ENCODE data around the gene NUDT19. TPM values are rescaled to one million over a fixed set of nuclear protein-coding genes. Genes with fewer than 3 reads are reported as not detected.
A peak's percentile ranks its signal among the peaks of the same experiment; 100 is the strongest.

The NUDT19 gene
- total RNA-seq, 1 donor from 2014 or later: 13.2 TPM

DNA sequence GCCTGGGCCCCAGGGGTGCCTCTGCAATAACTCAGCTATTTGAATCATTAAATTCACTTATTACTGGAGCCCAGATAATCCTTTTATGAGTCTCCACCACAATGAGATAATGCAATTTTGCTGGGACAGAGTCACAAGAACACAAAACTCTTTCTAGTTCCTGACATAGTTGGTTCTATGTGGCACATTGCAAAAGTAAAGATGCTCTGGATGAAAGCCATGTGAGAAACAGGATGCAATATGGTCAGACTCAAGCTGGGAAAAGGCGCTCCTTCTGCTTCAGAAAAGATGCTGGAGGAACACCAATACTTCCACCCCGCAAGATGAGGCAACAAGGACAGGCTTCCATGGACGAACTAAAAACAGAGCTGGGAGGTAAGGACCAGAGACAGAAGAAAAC is 22.3 kb upstream of the NUDT19 start:
- TF ChIP-seq, protein P1, sequence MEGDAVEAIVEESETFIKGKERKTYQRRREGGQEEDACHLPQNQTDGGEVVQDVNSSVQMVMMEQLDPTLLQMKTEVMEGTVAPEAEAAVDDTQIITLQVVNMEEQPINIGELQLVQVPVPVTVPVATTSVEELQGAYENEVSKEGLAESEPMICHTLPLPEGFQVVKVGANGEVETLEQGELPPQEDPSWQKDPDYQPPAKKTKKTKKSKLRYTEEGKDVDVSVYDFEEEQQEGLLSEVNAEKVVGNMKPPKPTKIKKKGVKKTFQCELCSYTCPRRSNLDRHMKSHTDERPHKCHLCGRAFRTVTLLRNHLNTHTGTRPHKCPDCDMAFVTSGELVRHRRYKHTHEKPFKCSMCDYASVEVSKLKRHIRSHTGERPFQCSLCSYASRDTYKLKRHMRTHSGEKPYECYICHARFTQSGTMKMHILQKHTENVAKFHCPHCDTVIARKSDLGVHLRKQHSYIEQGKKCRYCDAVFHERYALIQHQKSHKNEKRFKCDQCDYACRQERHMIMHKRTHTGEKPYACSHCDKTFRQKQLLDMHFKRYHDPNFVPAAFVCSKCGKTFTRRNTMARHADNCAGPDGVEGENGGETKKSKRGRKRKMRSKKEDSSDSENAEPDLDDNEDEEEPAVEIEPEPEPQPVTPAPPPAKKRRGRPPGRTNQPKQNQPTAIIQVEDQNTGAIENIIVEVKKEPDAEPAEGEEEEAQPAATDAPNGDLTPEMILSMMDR (IDR thresholded peaks at IDR 0.05; ENCODE audit: unreplicated experiment): no peak
- Mint-ChIP-seq H3K4me1 (ENCODE audit: low read depth) (peaks cover 18% of the 10 kb centered on the region), H3K36me3 (ENCODE audit: insufficient read depth) (peaks cover 4% of the 10 kb centered on the region), H3K4me3 (ENCODE audit: low read depth) (no peak overlapping the region), H3K9me3 (ENCODE audit: low read depth) (no peaks in the 10 kb centered on the region), H3K27ac (no peak overlapping the region), H3K27me3 (peaks cover 24% of the 10 kb centered on the region)
- DNase-seq (ENCODE audit: low spot score, unreplicated experiment): no peak

DNA sequence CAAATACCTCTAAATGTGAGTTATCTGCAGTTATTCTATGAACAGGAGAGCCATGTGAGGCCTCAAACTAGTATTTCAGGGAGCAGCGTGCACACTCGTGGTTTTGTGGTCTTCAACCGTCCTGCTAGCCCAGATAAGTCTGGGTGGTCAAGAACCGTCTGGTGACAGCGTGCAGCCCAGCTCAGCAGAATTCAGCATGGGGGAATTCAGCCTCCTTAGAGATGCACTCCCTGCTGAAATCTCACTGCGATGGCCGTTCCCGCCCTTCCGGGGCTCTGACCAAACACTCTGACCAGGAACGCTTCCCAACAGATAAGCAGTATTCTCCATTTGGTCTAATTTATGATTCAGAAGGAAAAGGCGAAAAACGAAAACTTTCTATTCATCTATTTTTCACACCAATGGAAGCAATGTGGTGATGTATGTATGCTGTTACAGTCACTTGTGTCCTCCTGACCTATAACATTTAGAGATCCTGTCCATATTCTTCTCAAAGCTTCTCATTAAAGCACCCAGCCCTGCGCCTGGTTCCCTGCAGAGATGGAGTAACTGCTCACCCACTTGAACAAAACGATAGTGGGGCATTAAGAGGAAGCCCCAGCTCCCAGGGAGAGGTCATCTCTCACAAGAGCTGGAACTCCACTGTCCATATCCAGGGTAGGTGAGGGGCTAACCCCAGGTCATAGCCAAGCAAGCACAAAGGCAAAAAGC is 19.6 kb upstream of the NUDT19 start:
- peaks cover 1% of the 10 kb centered on the region for H3K36me3 Mint-ChIP-seq (ENCODE audit: insufficient read depth)
- no peak overlapping the region for H3K27ac Mint-ChIP-seq
- TF ChIP-seq, protein P1 (IDR thresholded peaks at IDR 0.05; ENCODE audit: unreplicated experiment): no peak
- peaks cover 18% of the 10 kb centered on the region for H3K4me1 Mint-ChIP-seq (ENCODE audit: low read depth)
- H3K27me3 Mint-ChIP-seq: peaks cover 27% of the 10 kb centered on the region
- no peak for DNase-seq (ENCODE audit: low spot score, unreplicated experiment)
- H3K9me3 Mint-ChIP-seq (ENCODE audit: low read depth): no peaks in the 10 kb centered on the region
- H3K4me3 Mint-ChIP-seq (ENCODE audit: low read depth): no peak overlapping the region

DNA sequence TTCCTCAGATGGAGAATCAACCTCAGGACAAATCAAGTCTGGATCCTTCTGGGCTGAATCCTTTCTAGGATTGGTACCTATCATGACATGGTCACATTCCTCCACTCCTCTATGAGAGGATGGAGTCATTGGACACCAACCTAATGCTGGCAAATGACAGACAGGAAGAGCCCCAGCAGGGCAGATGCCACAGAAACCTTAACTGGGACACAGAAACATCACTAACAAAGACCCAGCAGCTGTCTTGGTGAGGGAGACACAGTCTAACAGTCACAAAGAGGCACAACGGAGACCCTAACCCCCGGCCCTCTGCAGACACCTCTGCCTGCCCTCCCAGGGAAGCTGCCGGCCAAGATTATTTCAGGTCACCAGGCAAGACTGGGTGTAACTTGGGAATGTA is 18.8 kb upstream of the NUDT19 start:
- Mint-ChIP-seq H3K4me3 (ENCODE audit: low read depth) (peak overlapping the region; percentile 61), H3K4me1 (ENCODE audit: low read depth) (peaks cover 23% of the 10 kb centered on the region), H3K27ac (no peak overlapping the region), H3K36me3 (ENCODE audit: insufficient read depth) (peaks cover 1% of the 10 kb centered on the region), H3K27me3 (peaks cover 35% of the 10 kb centered on the region), H3K9me3 (ENCODE audit: low read depth) (no peaks in the 10 kb centered on the region)
- no peak for DNase-seq (ENCODE audit: low spot score, unreplicated experiment)
- TF ChIP-seq, protein P1 (IDR thresholded peaks at IDR 0.05; ENCODE audit: unreplicated experiment): no peak

DNA sequence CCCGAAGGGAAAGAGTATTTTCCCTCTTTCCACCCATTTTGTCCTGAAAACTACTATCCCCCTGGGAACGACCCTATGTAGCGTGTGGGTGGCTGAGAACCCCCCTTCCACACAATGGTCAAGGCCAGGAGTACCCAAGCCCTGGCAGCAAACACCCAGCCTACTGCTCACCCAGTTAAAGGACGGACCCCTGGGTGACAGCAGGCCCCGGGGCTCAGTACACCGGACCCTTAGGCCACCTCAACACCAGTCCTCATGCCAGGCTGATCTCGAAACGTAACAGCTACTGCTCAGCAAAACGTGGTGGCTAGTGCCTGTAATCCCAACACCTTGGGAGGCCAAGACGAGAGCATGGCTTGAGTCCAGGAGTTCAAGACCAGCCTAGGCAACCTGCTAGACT is 18.0 kb upstream of the NUDT19 start:
- Mint-ChIP-seq H3K36me3 (ENCODE audit: insufficient read depth) (peaks cover 1% of the 10 kb centered on the region), H3K9me3 (ENCODE audit: low read depth) (no peaks in the 10 kb centered on the region), H3K27ac (no peak overlapping the region), H3K4me3 (ENCODE audit: low read depth) (peak overlapping the region; percentile 96), H3K27me3 (peaks cover 43% of the 10 kb centered on the region), H3K4me1 (ENCODE audit: low read depth) (peaks cover 23% of the 10 kb centered on the region)
- TF ChIP-seq, protein P1 (IDR thresholded peaks at IDR 0.05; ENCODE audit: unreplicated experiment): no peak
- no peak for DNase-seq (ENCODE audit: low spot score, unreplicated experiment)

DNA sequence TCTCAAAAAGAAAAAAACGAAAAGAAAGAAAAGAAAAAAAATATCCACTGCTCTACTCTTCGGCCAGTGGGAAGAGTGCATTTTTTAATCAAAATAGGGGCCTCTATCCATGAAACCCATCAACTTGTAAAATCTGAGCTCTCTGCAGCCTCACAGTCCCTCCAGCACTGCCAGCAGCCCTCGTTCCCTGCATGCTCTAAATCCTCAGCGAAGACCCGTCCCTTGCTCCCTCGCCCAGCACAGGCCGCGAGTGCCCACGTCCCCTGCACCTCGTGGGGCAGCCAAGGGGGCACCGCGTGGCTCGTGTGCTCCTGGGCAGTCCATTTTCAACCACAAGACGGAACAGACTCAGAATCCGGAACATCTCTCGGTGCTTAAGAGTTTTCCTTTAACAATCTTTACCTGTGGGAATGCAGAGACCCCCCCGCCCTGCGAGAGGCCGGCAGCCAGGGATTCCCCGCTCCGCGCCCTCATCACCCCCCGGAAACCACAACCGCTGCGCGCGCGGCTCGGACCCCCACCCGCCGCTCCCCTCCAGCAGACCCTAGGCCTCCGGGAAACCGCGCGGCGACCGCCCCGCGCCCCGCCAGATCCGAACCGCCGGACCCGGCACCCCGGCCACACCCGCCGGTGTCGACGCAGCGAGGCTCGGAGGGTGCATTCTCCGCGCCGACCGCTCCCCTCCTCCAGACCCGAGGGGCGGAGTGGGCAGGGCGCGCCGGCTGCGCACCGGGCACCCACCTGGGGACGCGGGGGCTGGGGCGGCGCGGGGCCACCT is 17.3 kb upstream of the NUDT19 start:
- Mint-ChIP-seq H3K4me1 (ENCODE audit: low read depth) (peaks cover 23% of the 10 kb centered on the region), H3K27ac (peak overlapping the region; percentile 88), H3K36me3 (ENCODE audit: insufficient read depth) (peaks cover 1% of the 10 kb centered on the region), H3K27me3 (peaks cover 43% of the 10 kb centered on the region), H3K4me3 (ENCODE audit: low read depth) (peak overlapping the region; percentile 96), H3K9me3 (ENCODE audit: low read depth) (no peaks in the 10 kb centered on the region)
- peak; percentile 47 for DNase-seq (ENCODE audit: low spot score, unreplicated experiment)
- TF ChIP-seq, protein P1 (IDR thresholded peaks at IDR 0.05; ENCODE audit: unreplicated experiment): no peak
